ENCODE measurements around the gene MYO5A. TPM values are rescaled to one million over a fixed set of nuclear protein-coding genes. Genes with fewer than 3 reads are reported as not detected.
"Not testable (repeated sequence)": the region's sequence is repeated elsewhere in the genome, so short reads cannot be mapped to it uniquely, and the experiment has no call there.

MYO5A gene
- total RNA-seq, 1 experiment from 2014 or later: 9.9 TPM

GRCh38 chr15:52515343-52515742 is 13.3 kb downstream of the MYO5A start:
- intact Hi-C loops (cut with micrococcal nuclease; ENCODE audit: unreplicated experiment): no loop called here
- CTCF ChIA-PET: no interaction called here
- no TSS peak for BruUV-seq (replicated peaks)

GRCh38 chr15:52514482-52514881 is 14.2 kb downstream of the MYO5A start:
- no TSS peak for BruUV-seq (replicated peaks)
- no peaks in the 10 kb centered on the region for H3K4me1 Mint-ChIP-seq (ENCODE audit: low read depth, unreplicated experiment)
- H3K27me3 Mint-ChIP-seq (ENCODE audit: insufficient read depth, unreplicated experiment): no peaks in the 10 kb centered on the region
- no peaks in the 10 kb centered on the region for H3K9me3 Mint-ChIP-seq (ENCODE audit: unreplicated experiment)
- ChIA-PET CTCF (no interaction called here), POLR2A (no interaction called here)
- DNase-seq: no peak
- no peaks in the 10 kb centered on the region for H3K36me3 ChIP-seq (ENCODE audit: control insufficient read depth, insufficient read depth, low read length)
- no peaks in the 10 kb centered on the region for H3K4me1 ChIP-seq
- no peaks in the 10 kb centered on the region for H3K9me3 ChIP-seq
- H3K4me3 ChIP-seq (ENCODE audit: low read depth, low read length): no peak overlapping the region
- TF ChIP-seq CTCF (IDR thresholded peaks at IDR 0.05; ENCODE audit: insufficient read depth in 1 of 2, low read depth in 1 of 2, low read length in 1 of 2, severe bottlenecking in 1 of 2, unreplicated experiment in 1 of 2): no peak
- intact Hi-C loops (cut with micrococcal nuclease; ENCODE audit: unreplicated experiment): no loop called here
- no peak overlapping the region for H3K27ac Mint-ChIP-seq (ENCODE audit: unreplicated experiment)
- no peak overlapping the region for H3K4me3 Mint-ChIP-seq (ENCODE audit: unreplicated experiment)
- no peaks in the 10 kb centered on the region for H3K27me3 ChIP-seq (replicated peaks; ENCODE audit: control insufficient read depth, insufficient read depth, low read length)
- H3K36me3 Mint-ChIP-seq (ENCODE audit: insufficient read depth, unreplicated experiment): no peaks in the 10 kb centered on the region

More at GRCh38 chr15:52515343-52515742, 13.3 kb downstream of the MYO5A start:
- Mint-ChIP-seq H3K4me3 (ENCODE audit: unreplicated experiment) (no peak overlapping the region), H3K36me3 (ENCODE audit: insufficient read depth, unreplicated experiment) (no peaks in the 10 kb centered on the region), H3K27ac (ENCODE audit: unreplicated experiment) (no peak overlapping the region), H3K9me3 (ENCODE audit: unreplicated experiment) (no peaks in the 10 kb centered on the region), H3K27me3 (ENCODE audit: insufficient read depth, unreplicated experiment) (no peaks in the 10 kb centered on the region), H3K4me1 (ENCODE audit: low read depth, unreplicated experiment) (no peaks in the 10 kb centered on the region)
- no peaks in the 10 kb centered on the region for H3K4me1 ChIP-seq
- H3K36me3 ChIP-seq (ENCODE audit: control insufficient read depth, insufficient read depth, low read length): no peaks in the 10 kb centered on the region
- no peak overlapping the region for H3K4me3 ChIP-seq (ENCODE audit: low read depth, low read length)
- no peak for TF ChIP-seq CTCF (IDR thresholded peaks at IDR 0.05; ENCODE audit: insufficient read depth in 1 of 2, low read depth in 1 of 2, low read length in 1 of 2, severe bottlenecking in 1 of 2, unreplicated experiment in 1 of 2)
- no peaks in the 10 kb centered on the region for H3K27me3 ChIP-seq (replicated peaks; ENCODE audit: control insufficient read depth, insufficient read depth, low read length)
- DNase-seq: no peak
- POLR2A ChIA-PET: no interaction called here
- H3K9me3 ChIP-seq: no peaks in the 10 kb centered on the region

GRCh38 chr15:52512869-52513268 is 15.8 kb downstream of the MYO5A start:
- H3K4me1 ChIP-seq; H3K4me3 ChIP-seq (ENCODE audit: low read depth, low read length); H3K4me3 Mint-ChIP-seq (ENCODE audit: unreplicated experiment); BruUV-seq (replicated peaks); intact Hi-C loops (cut with micrococcal nuclease; ENCODE audit: unreplicated experiment); CTCF ChIA-PET; H3K4me1 Mint-ChIP-seq (ENCODE audit: low read depth, unreplicated experiment); POLR2A ChIA-PET; H3K36me3 Mint-ChIP-seq (ENCODE audit: insufficient read depth, unreplicated experiment); H3K9me3 ChIP-seq; H3K36me3 ChIP-seq (ENCODE audit: control insufficient read depth, insufficient read depth, low read length); H3K27me3 Mint-ChIP-seq (ENCODE audit: insufficient read depth, unreplicated experiment); DNase-seq; H3K9me3 Mint-ChIP-seq (ENCODE audit: unreplicated experiment); H3K27ac Mint-ChIP-seq (ENCODE audit: unreplicated experiment); H3K27me3 ChIP-seq (replicated peaks; ENCODE audit: control insufficient read depth, insufficient read depth, low read length): not testable (repeated sequence)

- no peaks in the 10 kb centered on the region for H3K9me3 Mint-ChIP-seq (ENCODE audit: unreplicated experiment)
- Histone ChIP-seq H3K36me3 (ENCODE audit: control insufficient read depth, insufficient read depth, low read length) (no peaks in the 10 kb centered on the region), H3K9me3 (no peaks in the 10 kb centered on the region), H3K27me3 (replicated peaks; ENCODE audit: control insufficient read depth, insufficient read depth, low read length) (no peaks in the 10 kb centered on the region), H3K4me3 (ENCODE audit: low read depth, low read length) (no peak overlapping the region), H3K4me1 (no peaks in the 10 kb centered on the region)
- no peaks in the 10 kb centered on the region for H3K36me3 Mint-ChIP-seq (ENCODE audit: insufficient read depth, unreplicated experiment)
- H3K27ac Mint-ChIP-seq (ENCODE audit: unreplicated experiment): no peak overlapping the region
- H3K4me3 Mint-ChIP-seq (ENCODE audit: unreplicated experiment): no peak overlapping the region
- H3K27me3 Mint-ChIP-seq (ENCODE audit: insufficient read depth, unreplicated experiment): no peaks in the 10 kb centered on the region
- no peaks in the 10 kb centered on the region for H3K4me1 Mint-ChIP-seq (ENCODE audit: low read depth, unreplicated experiment)
- POLR2A ChIA-PET: no interaction called here
- intact Hi-C loops (cut with micrococcal nuclease; ENCODE audit: unreplicated experiment): no loop called here
- CTCF ChIA-PET: no interaction called here
- DNase-seq: no peak
- BruUV-seq (replicated peaks): no TSS peak
- no peak for TF ChIP-seq CTCF (IDR thresholded peaks at IDR 0.05; ENCODE audit: insufficient read depth in 1 of 2, low read depth in 1 of 2, low read length in 1 of 2, severe bottlenecking in 1 of 2, unreplicated experiment in 1 of 2)
These were observed 17.6 kb downstream of the MYO5A start for GRCh38 chr15:52511084-52511483.
